LNCAP (cell line): ENCODE results near the gene FRMPD4.

Experiments used
- CTCF ChIP-seq: fragments of 450-650 bp; IDR thresholded peaks from 2 replicates; pipeline ENCODE4 v1.5.1; 2017; ENCODE audit warnings: mild to moderate bottlenecking

FRMPD4 gene

GRCh38 chrX:12349201-12349600, 210.9 kb downstream of the FRMPD4 start:
- no peak for TF ChIP-seq CTCF

GRCh38 chrX:12352922-12353321, 214.6 kb downstream of the FRMPD4 start:
- TF ChIP-seq CTCF: no peak

- no peak for TF ChIP-seq CTCF
Observed at GRCh38 chrX:12360383-12360782, 222.1 kb downstream of the FRMPD4 start.

GRCh38 chrX:12360986-12361598, 222.8 kb downstream of the FRMPD4 start:
- no peak for TF ChIP-seq CTCF

GRCh38 chrX:12363216-12363615, 224.9 kb downstream of the FRMPD4 start:
- no peak for TF ChIP-seq CTCF

GRCh38 chrX:12366440-12366839, 228.2 kb downstream of the FRMPD4 start:
- no peak for TF ChIP-seq CTCF

- no peak for TF ChIP-seq CTCF
Observed at GRCh38 chrX:12367254-12367653, 229.0 kb downstream of the FRMPD4 start.

GRCh38 chrX:12370497-12370986, 232.3 kb downstream of the FRMPD4 start:
- no peak for TF ChIP-seq CTCF
